Stimulated activated CD4-positive, alpha-beta T cell treated with anti-CD3 and anti-CD28 coated beads, Interleukin-12 subunit alpha, Interleukin-12 subunit beta, amount 100 ng/mL, for 24 hours (primary cell): Measurements from ENCODE around the gene RPS6KA6.
"Not testable (repeated sequence)": the region's sequence is repeated elsewhere in the genome, so short reads cannot be mapped to it uniquely, and the experiment has no call there.

ENCODE experiments used
- DNase-seq, 2 experiments: peaks; one replicate each; pipeline ENCODE4 v3.0.0-alpha.2; 2020; ENCODE audit warnings: low read depth in 2 of 2

Gene RPS6KA6

DNA sequence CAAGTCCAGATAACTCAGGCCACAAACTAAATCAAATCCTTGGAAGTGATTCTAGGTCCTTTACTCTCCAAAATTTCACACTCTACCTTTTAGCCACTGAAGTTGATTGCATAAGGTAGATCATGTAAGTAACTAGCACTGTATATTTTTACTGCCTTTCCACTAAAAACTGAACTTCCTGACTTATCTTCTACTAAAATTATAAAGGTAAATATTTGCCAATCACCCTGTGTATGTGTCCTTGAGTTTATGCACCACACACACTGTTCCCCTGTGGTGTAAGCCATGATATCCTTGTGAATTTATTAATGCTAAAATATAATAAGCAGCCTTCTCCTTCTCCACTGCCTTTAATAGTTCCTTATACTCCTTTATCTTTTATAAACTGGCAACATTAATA lies 25.6 kb downstream of the RPS6KA6 start:
- DNase-seq: no peak

DNA sequence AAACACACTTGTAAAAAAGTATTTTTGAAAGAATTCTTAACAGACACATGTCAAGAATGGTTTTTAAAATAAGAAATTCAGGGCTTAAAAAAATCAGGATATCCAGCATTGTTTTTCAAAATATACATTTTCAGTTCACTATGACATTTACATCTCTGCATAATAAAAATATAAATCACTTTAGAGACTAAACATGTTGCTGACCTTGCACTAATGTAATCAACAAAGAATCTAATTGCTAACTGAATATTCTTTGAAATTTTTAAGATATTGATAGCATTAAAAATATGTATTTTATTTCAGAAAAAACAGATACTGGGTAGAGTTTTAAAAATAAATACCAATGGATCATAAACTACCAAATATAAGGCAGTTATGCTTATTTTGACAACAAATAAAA lies 26.4 kb downstream of the RPS6KA6 start:
- DNase-seq: no peak

DNA sequence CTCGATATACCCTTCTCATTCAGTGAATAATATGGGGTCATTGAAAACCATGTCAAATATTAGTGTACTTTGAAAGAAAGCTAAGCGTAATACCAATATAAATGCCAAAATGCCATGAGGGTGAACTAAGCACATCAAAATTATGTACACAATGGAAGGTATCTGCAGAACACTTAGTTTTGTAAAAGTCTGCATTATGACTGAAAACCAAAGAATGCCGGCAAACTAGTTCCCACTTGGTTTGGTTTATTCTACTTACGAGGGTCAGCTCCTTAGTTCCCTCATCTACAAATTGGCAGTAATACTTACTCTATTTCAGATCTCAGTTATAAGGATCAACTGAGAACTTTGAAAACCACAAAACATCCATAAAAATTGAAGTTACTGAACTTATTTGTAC lies 27.3 kb downstream of the RPS6KA6 start:
- DNase-seq: no peak

DNA sequence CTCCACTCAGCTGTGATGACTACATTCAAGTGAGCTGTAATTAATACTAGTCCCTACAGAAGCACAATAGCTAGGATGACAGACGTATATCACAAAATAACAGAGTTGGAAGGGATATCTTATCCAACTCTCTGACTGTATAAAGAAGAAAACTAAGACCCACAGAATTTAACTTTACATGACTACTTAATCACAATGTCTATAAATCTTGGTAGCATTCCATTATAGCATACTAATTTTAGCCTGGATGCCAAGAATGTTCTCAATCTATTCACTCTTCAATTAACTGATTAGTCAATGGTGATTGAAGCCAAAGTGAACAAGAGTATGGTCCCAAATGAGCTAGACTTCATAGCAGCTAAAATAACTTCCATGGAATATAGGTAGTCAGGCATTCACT lies 31.2 kb downstream of the RPS6KA6 start:
- no peak for DNase-seq

DNA sequence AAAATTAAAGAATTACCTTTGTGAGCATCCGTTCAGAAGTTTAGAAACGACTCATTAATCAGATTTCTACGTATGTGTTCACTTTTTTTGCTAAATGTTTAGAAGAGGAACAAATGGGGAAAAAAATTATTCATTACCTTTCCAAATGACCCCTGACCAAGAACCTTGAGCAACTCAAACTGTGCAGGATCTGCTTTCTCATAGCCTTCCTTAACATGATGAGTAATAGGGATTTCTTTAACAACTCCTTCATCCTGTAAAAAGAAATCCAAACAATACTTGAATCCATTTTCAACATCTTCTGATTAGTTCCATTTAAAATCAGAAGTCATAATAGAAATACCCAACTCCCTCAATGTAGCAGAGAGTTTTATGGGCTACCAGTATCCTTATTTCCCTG lies 32.1 kb downstream of the RPS6KA6 start:
- DNase-seq: no peak

DNA sequence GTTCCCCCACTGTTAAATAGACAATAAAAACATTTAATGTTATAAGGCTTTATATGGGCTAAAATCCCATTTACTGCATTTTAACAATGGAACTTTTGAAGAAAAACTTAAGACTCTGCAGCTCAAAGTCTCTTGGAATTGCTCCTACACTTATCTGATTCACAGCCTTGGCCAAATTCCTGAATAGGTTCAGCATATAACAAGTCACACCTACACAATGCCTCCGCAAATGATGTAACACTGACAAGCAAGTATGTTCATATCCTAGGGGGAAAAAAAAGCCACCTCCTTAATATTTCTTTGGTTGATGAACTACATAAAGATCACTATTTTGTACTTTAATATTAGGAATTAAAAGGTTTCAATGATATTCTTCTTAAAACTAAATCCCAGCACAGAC lies 34.5 kb downstream of the RPS6KA6 start:
- DNase-seq: no peak

DNA sequence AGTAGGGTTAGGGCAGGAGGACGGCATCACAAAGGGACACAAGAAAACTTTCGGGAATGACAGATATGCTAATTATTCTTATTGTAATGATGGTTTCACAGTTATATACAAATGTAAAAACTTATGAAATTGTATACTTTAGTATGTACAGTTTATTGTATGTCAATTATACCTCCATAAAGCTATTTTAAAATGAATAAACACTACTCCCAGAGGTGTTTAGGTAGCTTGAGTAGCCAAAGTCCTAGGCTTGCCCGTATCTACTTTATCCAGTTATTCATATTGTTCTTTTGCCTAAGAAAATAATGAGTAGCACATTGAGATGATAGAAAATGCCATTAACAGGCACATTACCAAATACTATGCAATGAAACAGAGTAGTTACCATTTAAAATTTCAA lies 43.0 kb downstream of the RPS6KA6 start:
- DNase-seq: no peak

DNA sequence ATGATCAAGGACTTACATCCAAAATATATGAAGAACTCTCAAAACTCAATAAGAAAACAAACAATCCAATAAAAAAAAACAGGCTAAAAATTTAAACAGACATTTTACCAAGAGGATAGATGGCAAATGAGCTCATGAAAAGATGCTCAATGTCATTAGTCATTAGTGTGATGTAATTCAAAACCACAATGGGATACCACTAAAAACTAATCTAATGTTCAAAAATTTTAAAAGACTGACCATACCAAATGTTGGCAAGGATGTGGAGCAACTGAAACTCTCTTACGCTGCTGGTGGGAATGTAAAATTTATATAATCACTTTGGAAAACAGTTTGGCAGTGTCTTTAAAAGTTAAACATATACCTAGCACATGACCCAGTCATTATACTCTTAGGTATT lies 43.7 kb downstream of the RPS6KA6 start:
- DNase-seq: no peak

DNA sequence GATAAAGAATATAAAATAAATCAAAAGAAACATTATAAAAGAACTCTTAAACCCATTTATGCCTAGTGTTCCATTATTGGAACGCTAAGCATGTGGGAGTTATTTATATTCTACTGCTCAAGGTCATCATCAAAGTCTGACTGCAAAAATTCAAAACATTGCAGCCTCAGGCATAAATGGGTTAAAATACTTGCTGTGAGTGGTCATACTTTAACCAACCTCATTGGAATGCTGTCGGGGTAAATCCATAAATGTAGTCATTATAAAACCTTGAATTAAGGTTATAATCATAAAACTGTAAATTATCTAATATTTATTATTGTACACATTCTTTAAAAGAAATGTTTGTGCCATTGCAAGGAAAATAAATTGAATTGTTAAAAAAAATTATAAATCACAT lies 55.0 kb downstream of the RPS6KA6 start:
- DNase-seq: no peak

DNA sequence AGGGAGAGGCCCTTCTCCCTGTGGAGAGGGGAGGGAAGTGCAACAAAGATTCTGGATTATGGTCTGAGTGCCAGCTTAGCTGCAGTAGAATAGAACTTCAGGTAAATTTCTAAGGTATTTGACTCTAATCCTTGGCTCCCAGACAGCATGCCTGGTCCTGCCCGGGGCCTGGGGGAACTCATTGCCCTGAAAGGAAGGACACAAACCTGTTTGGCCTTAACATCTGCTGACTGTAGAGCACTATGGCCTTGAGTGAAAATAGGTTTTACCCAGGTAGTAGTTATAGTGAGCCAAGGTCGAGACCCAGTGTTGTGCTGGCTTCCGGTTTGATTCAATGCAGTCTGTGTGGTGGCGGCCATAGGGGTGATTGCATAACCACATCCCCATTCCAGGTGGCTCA lies 64.4 kb downstream of the RPS6KA6 start:
- no peak for DNase-seq

DNA sequence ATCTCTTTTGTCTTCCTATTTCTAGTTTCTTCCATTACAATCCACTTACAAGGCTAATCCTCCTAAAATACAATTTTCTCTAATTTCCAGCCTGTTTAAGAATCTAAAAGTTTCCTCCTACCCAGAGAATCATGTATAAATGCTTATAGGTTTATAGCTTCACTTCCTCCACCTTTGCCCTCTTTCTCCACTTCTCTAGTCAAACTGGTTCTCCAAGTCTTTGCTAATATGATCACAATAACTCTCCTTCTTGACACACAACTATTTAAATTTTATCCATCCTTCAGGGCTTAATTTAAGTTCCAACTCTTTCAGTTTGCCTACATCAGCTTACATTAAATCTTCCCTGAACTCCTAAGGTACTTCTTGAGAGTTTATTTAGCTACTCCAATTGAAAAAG lies 69.2 kb downstream of the RPS6KA6 start:
- no peak for DNase-seq

DNA sequence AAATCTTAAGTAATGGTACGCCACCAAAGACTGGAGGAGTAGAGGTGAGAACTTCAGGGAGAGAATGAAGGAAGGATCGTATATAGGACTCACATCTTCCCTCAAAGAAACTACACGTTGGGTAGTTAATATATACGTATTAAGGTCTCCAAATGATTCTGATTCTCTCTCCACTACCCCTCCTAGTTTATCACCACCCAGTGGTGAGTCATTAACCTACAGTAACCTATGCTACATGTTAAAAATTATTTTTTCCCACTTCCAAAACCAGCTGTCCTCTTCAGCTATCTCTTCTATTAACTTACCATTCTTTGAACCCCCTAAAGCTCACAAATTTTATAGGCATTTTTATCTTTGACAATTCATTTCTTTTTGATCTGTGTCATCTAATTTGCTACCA lies 69.7 kb downstream of the RPS6KA6 start:
- DNase-seq: no peak

DNA sequence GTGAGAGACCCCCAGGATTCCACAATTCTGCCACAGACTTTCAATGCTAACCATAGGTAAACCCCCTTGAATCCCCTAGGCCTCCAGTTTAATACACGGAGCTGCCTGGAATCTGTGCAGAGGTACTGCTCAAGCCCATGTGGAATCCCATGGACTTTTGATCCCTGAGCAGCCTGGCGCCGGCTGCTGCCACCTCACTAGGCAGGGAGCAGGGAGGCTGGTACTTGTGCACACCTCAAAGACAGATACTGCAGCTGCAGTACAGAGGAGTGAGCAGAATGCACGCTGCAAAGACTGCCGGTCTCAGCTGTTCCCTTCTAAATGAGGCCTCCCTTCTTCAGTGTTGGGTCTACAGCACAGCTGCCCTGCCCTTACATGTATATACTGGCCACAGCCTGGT lies 79.4 kb downstream of the RPS6KA6 start:
- no peak for DNase-seq

DNA sequence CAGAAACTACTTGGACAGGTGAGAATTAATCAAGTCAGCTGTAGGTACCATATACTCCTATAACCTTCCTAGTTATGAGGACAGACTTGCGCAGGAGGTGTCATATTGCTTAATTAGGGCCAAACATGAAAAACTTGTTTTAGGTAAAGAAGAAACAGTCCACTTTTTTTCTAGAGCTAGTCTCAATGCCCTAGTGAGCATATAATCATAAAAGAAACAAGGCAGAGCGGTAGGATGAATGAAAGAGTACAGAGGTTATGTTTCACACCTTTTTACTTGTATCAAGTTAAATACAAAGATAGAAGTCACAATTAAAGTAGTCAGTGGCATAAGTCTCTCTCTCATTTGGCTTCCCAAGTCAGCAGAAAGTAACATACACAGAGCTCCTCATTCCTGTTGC lies 88.9 kb downstream of the RPS6KA6 start:
- no peak for DNase-seq

DNA sequence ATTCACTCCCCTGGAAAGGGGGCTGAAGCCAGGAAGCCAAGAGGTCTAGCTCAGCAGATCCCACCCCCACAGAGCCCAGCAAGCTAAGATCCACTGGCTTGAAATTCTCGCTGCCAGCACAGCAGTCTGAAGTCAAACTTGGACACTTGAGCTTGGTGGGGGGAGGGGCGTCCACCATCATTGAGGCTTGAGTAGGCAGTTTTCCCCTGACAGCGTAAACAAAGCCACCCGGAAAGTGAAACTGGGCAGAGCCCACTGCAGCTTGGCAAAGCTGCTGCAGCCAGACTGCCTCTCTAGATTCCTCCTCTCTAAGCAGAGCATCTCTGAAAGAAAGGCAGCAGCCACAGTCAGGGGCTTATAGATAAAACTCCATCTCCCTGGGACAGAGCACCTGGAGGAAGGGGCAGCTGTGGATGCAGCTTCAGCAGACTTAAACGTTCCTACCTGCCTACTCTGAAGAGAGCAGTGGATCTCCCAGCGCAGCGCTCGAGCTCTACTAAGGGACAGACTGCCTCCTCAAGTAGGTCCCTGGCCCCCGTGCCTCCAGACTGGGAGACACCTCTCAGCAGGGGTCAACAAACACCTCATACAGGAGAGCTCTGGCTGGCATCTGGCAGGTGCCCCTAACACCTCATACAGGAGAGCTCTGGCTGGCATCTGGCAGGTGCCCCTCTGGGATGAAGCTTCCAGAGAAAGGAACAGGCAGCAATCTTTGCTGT lies 108.4 kb downstream of the RPS6KA6 start:
- DNase-seq: not testable (repeated sequence)

DNA sequence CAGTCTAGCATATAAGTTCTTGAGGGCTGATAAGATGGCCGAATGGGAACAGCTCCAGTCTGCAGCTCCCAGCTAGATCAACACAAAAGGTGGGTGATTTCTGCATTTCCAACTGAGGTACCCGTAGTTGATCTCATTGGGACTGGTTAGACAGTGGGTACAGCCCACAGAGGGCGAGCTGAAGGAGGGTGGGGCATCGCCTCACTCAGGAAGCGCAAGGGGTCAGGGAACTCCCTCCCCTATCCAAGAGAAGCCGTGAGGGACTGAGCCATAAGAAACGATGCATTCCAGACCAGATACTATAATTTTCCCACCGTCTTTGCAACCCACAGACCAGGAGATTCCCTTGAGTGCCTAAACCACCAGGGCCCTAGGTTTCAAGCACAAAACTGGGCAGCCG lies 109.0 kb downstream of the RPS6KA6 start:
- no peak for DNase-seq

DNA sequence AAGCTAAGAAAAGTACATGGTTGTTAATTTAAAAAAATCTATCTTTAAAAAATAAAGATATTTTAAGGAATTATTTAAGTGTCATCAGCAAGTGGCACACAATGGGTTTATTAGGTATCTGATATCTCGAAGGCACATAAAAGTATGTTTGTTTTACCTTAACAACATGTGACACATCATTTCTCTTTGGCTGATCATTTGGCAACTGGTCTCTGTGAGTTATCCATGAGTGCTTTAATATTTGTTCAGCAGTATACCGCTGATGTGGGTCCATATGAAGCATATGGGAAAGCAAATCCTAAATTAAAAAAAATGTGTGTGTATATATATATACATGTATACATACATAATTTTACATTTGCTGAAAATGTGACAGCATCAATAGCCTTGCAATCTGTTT lies 123.2 kb downstream of the RPS6KA6 start:
- no peak for DNase-seq

DNA sequence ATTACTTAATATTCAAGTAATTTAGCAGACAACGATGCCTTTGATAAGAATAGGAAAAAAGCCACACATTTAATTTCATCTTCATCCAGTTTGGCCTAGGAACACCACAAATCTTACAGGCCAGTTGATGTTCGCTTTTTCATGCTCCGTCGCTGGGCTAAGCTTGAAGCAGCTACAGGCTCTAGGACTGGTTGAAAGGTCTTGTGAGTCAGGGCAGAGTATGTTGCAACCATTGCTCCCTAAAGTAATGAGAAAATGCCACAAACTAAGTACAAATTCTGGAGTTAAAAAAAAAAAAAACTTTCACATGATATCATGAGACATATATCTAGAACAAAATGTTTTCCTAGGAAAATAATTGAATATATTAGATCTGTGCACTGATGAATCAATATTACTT lies 123.8 kb downstream of the RPS6KA6 start:
- DNase-seq: no peak

DNA sequence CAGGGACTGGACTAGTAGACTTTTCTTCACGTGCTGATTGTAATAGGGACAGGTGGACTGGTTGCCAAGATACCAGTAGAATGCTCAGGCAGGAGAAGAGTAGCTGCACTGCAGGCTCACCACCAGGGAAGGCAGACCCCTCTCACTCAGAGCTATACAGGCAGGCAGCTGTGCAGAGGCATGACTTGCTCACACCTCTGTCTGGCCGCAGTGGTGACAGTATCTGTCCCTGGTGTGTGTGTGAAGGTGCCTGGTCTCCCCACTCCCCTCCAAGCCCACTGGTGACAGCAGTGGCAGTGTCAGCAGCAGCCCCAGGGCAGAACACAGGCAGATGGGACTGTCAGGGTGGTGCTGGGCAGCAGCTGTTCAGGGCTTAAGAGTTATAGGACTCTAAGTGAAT lies 140.7 kb downstream of the RPS6KA6 start:
- no peak for DNase-seq

DNA sequence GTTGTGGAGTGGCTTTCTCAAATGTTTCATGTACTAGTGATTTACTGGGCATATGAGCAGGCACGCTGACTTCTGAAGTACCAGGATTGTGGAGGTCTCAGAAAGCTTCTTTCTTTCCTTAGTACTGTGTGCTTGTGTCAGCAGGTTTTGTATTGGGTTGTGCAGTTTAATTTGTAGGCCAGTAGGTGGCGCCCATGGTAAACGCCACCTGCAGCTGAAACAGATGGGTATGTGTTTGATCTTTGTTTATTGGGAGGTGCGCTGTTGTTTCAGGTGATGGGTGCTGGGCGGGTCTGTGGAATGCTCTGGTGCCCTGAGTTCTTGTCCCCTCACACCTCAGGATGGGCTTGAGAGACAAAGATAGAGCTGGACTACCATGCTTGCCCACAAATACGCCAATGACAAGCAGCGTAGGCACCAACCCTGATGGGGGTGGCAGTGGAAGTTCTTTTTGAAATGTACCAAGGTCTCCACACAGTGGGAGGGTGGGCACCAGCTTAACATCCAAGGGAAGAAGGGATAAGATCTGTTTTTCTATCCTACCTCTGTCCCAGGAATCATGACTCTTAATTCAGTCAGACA lies 141.5 kb downstream of the RPS6KA6 start:
- no peak for DNase-seq

DNA sequence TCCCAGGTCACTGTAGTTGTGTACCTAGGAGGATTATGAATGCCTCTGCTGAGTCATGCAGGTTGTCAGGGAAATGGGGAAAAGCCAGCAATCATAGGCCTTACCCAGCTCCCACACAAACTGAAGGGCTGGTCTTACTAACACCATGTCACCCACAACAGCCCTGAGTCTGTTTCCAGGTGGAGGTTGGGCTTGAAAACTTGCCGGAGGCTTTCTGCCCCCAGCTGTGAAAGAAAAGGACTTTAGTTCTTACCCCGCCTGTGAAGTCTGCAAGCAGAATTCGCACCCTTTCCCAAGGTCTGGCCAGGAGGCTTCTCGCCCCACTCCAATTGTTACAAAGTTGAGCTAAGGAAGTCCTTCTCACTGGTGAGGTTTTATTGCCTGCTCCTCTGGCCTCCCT lies 143.9 kb downstream of the RPS6KA6 start:
- no peak for DNase-seq
